Measurements from ENCODE around the gene IFT43.

GRCh38 chr14:76113691-76114090 is 128.1 kb downstream of the IFT43 start:
- TF ChIP-seq CTCF (conservative IDR thresholded peaks at IDR 0.05; ENCODE audit: low read depth, low read length) (no peak), EZH2 (IDR thresholded peaks at IDR 0.05; ENCODE audit: borderline replicate concordance, low read depth, low read length, poor library complexity, severe bottlenecking) (no peak)
